K562 (cell line): ENCODE data around the gene TRIM27. TPM values are rescaled to one million over a fixed set of nuclear protein-coding genes. Genes with fewer than 3 reads are reported as not detected.
A peak's percentile ranks its signal among the peaks of the same experiment; 100 is the strongest.
"Not testable (repeated sequence)": the region's sequence is repeated elsewhere in the genome, so short reads cannot be mapped to it uniquely, and the experiment has no call there.

ENCODE experiments used
- ATAC-seq: fragments of 200-7000 bp; cut with Tn5 transposase; 3 replicates; pipeline ENCODE4 v1.9.1; 2020; ENCODE audit warnings: moderate library complexity
- BruUV-seq: library from RNA; stranded (reverse); fragments of 400-500 nt; replicated peaks from 2 replicates; lab custom pipeline; 2021; lab: Mats Ljungman, UMichigan
- CTCF ChIA-PET: fragments of 300-600 bp; formaldehyde crosslinking; extraction: SDS; loops from one replicate; lab custom pipeline; 2021; ENCODE audit warnings: low intra/inter-chr PET ratio; lab: Yijun Ruan, JAX
- POLR2A ChIA-PET: fragments of 300-600, 350-650 bp; sonication (Branson Sonifier 250); formaldehyde crosslinking; extraction: SDS; loops from one replicate; lab custom pipeline; 2021; ENCODE audit warnings: antibody characterized with exemption, inconsistent platforms; lab: Yijun Ruan, JAX
- DNase-seq, 4 experiments: peaks; one replicate each; pipeline versions ENCODE4 v3.0.0 to v3.0.0-alpha.2; 2011 to 2018; ENCODE audit warnings: low spot score in 3 of 4, mixed read lengths in 3 of 4; ENCODE audit errors: extremely low read depth in 1 of 4
- FAIRE-seq: peaks from 2 replicates; lab custom pipeline; 2011; peaks lifted over from hg19 to GRCh38; lab: Jason Lieb, UNC
- H2AFZ ChIP-seq: 2 replicates; pipeline ENCODE4 v1.6.0; 2011; ENCODE audit warnings: low read depth, low read length, control low read depth, inconsistent platforms
- H3K27ac ChIP-seq: fragments of 200-600 bp; 3 replicates; pipeline ENCODE4 v1.8.0; 2011; ENCODE audit warnings: low read depth, mild to moderate bottlenecking, control low read depth, inconsistent platforms, low read length, moderate library complexity, mixed read lengths; ENCODE audit errors: extremely low read depth
- H3K27me3 ChIP-seq, 2 experiments: fragments of 300-600 bp in 1 of 2; 2 replicates in 1 of 2; 3 replicates in 1 of 2; pipeline versions ENCODE4 v1.6.0 to v1.8.0; 2011; ENCODE audit warnings: inconsistent platforms in 2 of 2, low read length in 2 of 2, mild to moderate bottlenecking in 1 of 2, mixed read lengths in 1 of 2, moderate library complexity in 1 of 2; ENCODE audit not compliant: control insufficient read depth in 2 of 2, insufficient read depth in 2 of 2
- H3K36me3 ChIP-seq: fragments of 300-600 bp; 3 replicates; pipeline ENCODE4 v1.8.0; 2011; ENCODE audit warnings: mild to moderate bottlenecking, low read length, inconsistent platforms; ENCODE audit not compliant: control insufficient read depth, insufficient read depth
- H3K4me1 ChIP-seq, 2 experiments: fragments of 200-600 bp in 1 of 2; replicated peaks in 1 of 2; 2 replicates in 1 of 2; 3 replicates in 1 of 2; pipeline versions ENCODE4 v1.5.1 to v1.8.0; 2011; ENCODE audit warnings: inconsistent platforms in 2 of 2, low read length in 2 of 2, mild to moderate bottlenecking in 1 of 2, mixed read lengths in 1 of 2, moderate library complexity in 1 of 2; ENCODE audit not compliant: control insufficient read depth in 2 of 2, insufficient read depth in 2 of 2
- H3K4me2 ChIP-seq: 2 replicates; pipeline ENCODE4 v1.6.1; 2011; ENCODE audit warnings: low read length, control low read depth, inconsistent platforms, mixed read lengths; ENCODE audit not compliant: insufficient read depth
- H3K4me3 ChIP-seq: fragments of 200-600 bp; sonication (generic), shearing (Covaris generic); 2 replicates; pipeline ENCODE4 v1.5.1; 2016; ENCODE audit warnings: control low read depth, inconsistent platforms
- H3K79me2 ChIP-seq: fragments of 200-600 bp; 3 replicates; pipeline ENCODE4 v1.8.0; 2011; ENCODE audit warnings: low read length, inconsistent platforms; ENCODE audit not compliant: control insufficient read depth, insufficient read depth
- H3K9ac ChIP-seq, 2 experiments: 2 replicates each; pipeline versions ENCODE4 v1.6.0 to v1.6.1; 2011; ENCODE audit warnings: low read depth in 2 of 2, low read length in 2 of 2, control low read depth in 1 of 2, inconsistent platforms in 1 of 2, mild to moderate bottlenecking in 1 of 2, mixed read lengths in 1 of 2; ENCODE audit not compliant: insufficient read depth in 1 of 2
- H3K9me1 ChIP-seq: one replicate; pipeline ENCODE4 v1.6.0; 2011; ENCODE audit warnings: inconsistent platforms, mild to moderate bottlenecking, low read length, moderate library complexity; ENCODE audit not compliant: control insufficient read depth, insufficient read depth
- H3K9me3 ChIP-seq: replicated peaks from 2 replicates; pipeline ENCODE4 v1.5.1; 2011; ENCODE audit warnings: low read depth, low read length, inconsistent platforms; ENCODE audit not compliant: control insufficient read depth, insufficient read depth
- H4K20me1 ChIP-seq: replicated peaks from 2 replicates; pipeline ENCODE4 v1.6.1; 2011; ENCODE audit warnings: low read length, inconsistent platforms, mixed read lengths; ENCODE audit not compliant: control insufficient read depth, insufficient read depth
- ASH1L ChIP-seq: fragments of 450-650 bp; IDR thresholded peaks from 2 replicates; pipeline ENCODE4 v1.6.1; 2018; ENCODE audit warnings: borderline replicate concordance, mild to moderate bottlenecking, low read depth; ENCODE audit not compliant: partially characterized antibody
- NFYB ChIP-seq: IDR thresholded peaks from 2 replicates; pipeline ENCODE4 v1.6.1; 2011; ENCODE audit warnings: mild to moderate bottlenecking, moderate library complexity; ENCODE audit not compliant: insufficient read length; ENCODE audit errors: extremely low read depth
- POLR2A ChIP-seq: fragments of 450-650 bp; conservative IDR thresholded peaks from 2 replicates; pipeline ENCODE4 v1.6.1; 2016
- RBFOX2 ChIP-seq: fragments of 200-400 bp; formaldehyde crosslinking; IDR thresholded peaks from 2 replicates; pipeline ENCODE4 v1.6.1; 2017; ENCODE audit warnings: low read depth, mild to moderate bottlenecking, low read length, moderate library complexity
- SUPT5H ChIP-seq: fragments of 450-650 bp; IDR thresholded peaks from 2 replicates; pipeline ENCODE4 v1.6.1; 2016
- ZNF740 ChIP-seq, 3 experiments: fragments of 200-800 bp in 1 of 3; sonication (Bioruptor generic) in 1 of 3; sonication (generic) in 1 of 3; formaldehyde crosslinking in 1 of 3; IDR thresholded peaks; 2 replicates each; pipeline versions ENCODE4 v1.6.1 to v1.8.0; 2016 to 2022; ENCODE audit warnings: mild to moderate bottlenecking in 2 of 3, missing compliant biosample characterization in 2 of 3, missing genetic modification characterization in 2 of 3, missing genetic modification reagents in 1 of 3
- WGBS: fragments of 100-300 bp; shearing (Covaris generic); methylation state at CpG from one replicate; pipeline ENCODE4 v1.1.6; 2016; ENCODE audit warnings: low coverage, mixed read lengths; ENCODE audit not compliant: insufficient coverage; ENCODE audit errors: missing lambda C conversion rate; 5-methylcytosine and 5-hydroxymethylcytosine counted together
- in situ Hi-C: fragments of 300-500 bp; cut with MboI; formaldehyde crosslinking; loops from 4 replicates; pipeline ENCODE4 v1.15.0; 2018; ENCODE audit warnings: inconsistent platforms, mixed read lengths
- intact Hi-C: fragments of 100-400 bp; cut with micrococcal nuclease; formaldehyde crosslinking; loops from 2 replicates; pipeline ENCODE4 v1.14.2; 2022
- polyA plus RNA-seq, 8 experiments: library from polyadenylated mRNA; depleted of rRNA in 4 of 8; stranded (reverse) in 5 of 8; unstranded in 3 of 8; fragments of >200 nt; fragmentation: Nextera tagmentation in 2 of 8; fragmentation: Illumina TruSeq in 1 of 8; extraction: Ambion mirVana in 2 of 8; extraction: Trizol in 1 of 8; gene quantifications; 2 replicates each; pipeline versions ENCODE4 v1.2.1 to v1.2.3, GENCODE V29; 2011 to 2014; ENCODE audit warnings: inconsistent platforms in 1 of 8, missing spikeins in 1 of 8
- total RNA-seq, 7 experiments: library from RNA; depleted of rRNA in 6 of 7; stranded (reverse); fragments of >200 nt in 6 of 7; fragmentation: Illumina TruSeq in 2 of 7; extraction: Trizol in 2 of 7; gene quantifications; 2 replicates each; pipeline versions ENCODE4 v1.2.1 to v1.2.3, GENCODE V29; 2011 to 2021; ENCODE audit warnings: low replicate concordance in 1 of 7

TRIM27 gene
- total and polyA plus RNA-seq, 9 of the 15 experiments (the other 6 are each of a cell fraction or from before 2014, with no cell fraction given) = 37.7 to 235 (median 122) TPM

GRCh38 chr6:28958561-28959243 is 34.9 kb upstream of the TRIM27 start:
- H3K9me1 ChIP-seq, H3K27me3 ChIP-seq, H3K9me3 ChIP-seq, H3K4me2 ChIP-seq, H4K20me1 ChIP-seq, H3K79me2 ChIP-seq, CTCF ChIA-PET, H3K4me3 ChIP-seq, FAIRE-seq, in situ Hi-C loops, BruUV-seq, ATAC-seq, H3K9ac ChIP-seq, H3K36me3 ChIP-seq, intact Hi-C loops: not testable (repeated sequence)
- Histone ChIP-seq H2AFZ (peak overlapping the region; percentile 68), H3K4me1 (peaks cover 24 to 46% of the 10 kb centered on the region in 2 experiments), H3K27ac (peak overlapping the region; percentile 47)
- DNase-seq = peak in 1 of 4 experiments; percentile 48
- WGBS = 71% methylated on average over 12 of the region's 13 CpGs
- POLR2A ChIA-PET = interaction anchor here (0.6 to 1.5 kb wide), 3 partner anchors 11 to 93 kb away, joined by 3 to 5 read pairs (median 3); no protein-coding TSS in a partner anchor
- TF ChIP-seq POLR2A = peak; percentile 77
- TF ChIP-seq SUPT5H = peak; percentile 43; the same call in 1 of the 2 replicates
- peak; percentile 46 for TF ChIP-seq NFYB
- TF ChIP-seq ASH1L = peak; percentile 49

GRCh38 chr6:28957795-28958314 is 34.1 kb upstream of the TRIM27 start:
- FAIRE-seq; H3K4me2 ChIP-seq; DNase-seq; H3K27ac ChIP-seq; H3K9ac ChIP-seq; H3K79me2 ChIP-seq; intact Hi-C loops; H4K20me1 ChIP-seq; H2AFZ ChIP-seq; CTCF ChIA-PET; in situ Hi-C loops; BruUV-seq; H3K9me1 ChIP-seq; TF ChIP-seq ZNF740 (tag; IDR thresholded peaks at IDR 0.05): not testable (repeated sequence)
- POLR2A ChIA-PET = interaction anchor here (0.6 to 1.5 kb wide), 3 partner anchors 10 to 92 kb away, joined by 3 to 5 read pairs (median 3); no protein-coding TSS in a partner anchor
- peaks cover 24 to 49% of the 10 kb centered on the region in 2 experiments for H3K4me1 ChIP-seq
- TF ChIP-seq ZNF740 (CRISPR knock-in tag; IDR thresholded peaks at IDR 0.05) (0 out of 2 replicates have a peak, but pooled peaks have one; percentile 22), RBFOX2 (0 out of 2 replicates have a peak, but pooled peaks have one; percentile 16)
- TF ChIP-seq, all 486 proteins: peak for 2; not testable (repeated sequence) for 484
- ATAC-seq, H3K9me3 ChIP-seq, H3K36me3 ChIP-seq, H3K27me3 ChIP-seq, H3K4me3 ChIP-seq: not testable (repeated sequence)
- WGBS = 98% methylated on average over 22 of the region's 24 CpGs
